ENCODE results near the gene GPX2.

Gene GPX2

DNA sequence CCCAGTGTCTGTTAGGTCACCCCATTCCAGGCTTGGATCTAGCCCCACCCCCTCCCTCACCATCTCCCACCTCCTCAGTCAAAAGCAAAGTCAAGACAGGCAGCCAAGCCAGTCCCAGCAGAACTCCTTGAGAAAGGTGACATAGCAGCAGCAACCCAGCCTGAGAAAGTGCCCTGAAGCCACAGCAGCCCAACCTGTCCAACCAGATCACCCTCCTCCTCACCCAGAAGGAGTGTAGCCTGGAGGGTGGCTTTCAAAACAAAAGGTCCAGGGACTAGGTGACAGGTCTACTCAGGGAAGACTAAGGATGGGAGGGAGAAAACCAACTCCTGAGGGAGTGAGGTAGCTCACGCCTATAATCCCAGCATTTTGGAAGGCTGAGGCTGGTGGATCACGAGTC is 24.4 kb upstream of the GPX2 start:
- DNase-seq (ENCODE audit: low read depth in 1 of 2, low spot score in 1 of 2), result no peak
- Histone ChIP-seq H3K4me3 (replicated peaks; ENCODE audit: insufficient read depth, low read length) (no peak overlapping the region), H3K27ac (replicated peaks) (no peak overlapping the region), H3K27me3 (ENCODE audit: insufficient read depth, poor library complexity, severe bottlenecking) (peaks cover 2% of the 10 kb centered on the region)
- TF ChIP-seq GABPA (IDR thresholded peaks at IDR 0.05; ENCODE audit: low read depth) (no peak), POLR2AphosphoS5 (IDR thresholded peaks at IDR 0.05; ENCODE audit: low read depth) (no peak), SPI1 (IDR thresholded peaks at IDR 0.05; ENCODE audit: borderline replicate concordance, low read depth) (no peak)
- TF ChIP-seq, protein P1, sequence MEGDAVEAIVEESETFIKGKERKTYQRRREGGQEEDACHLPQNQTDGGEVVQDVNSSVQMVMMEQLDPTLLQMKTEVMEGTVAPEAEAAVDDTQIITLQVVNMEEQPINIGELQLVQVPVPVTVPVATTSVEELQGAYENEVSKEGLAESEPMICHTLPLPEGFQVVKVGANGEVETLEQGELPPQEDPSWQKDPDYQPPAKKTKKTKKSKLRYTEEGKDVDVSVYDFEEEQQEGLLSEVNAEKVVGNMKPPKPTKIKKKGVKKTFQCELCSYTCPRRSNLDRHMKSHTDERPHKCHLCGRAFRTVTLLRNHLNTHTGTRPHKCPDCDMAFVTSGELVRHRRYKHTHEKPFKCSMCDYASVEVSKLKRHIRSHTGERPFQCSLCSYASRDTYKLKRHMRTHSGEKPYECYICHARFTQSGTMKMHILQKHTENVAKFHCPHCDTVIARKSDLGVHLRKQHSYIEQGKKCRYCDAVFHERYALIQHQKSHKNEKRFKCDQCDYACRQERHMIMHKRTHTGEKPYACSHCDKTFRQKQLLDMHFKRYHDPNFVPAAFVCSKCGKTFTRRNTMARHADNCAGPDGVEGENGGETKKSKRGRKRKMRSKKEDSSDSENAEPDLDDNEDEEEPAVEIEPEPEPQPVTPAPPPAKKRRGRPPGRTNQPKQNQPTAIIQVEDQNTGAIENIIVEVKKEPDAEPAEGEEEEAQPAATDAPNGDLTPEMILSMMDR (IDR thresholded peaks at IDR 0.05; ENCODE audit: insufficient read depth, low read length), result no peak
- TF ChIP-seq, protein P2, sequence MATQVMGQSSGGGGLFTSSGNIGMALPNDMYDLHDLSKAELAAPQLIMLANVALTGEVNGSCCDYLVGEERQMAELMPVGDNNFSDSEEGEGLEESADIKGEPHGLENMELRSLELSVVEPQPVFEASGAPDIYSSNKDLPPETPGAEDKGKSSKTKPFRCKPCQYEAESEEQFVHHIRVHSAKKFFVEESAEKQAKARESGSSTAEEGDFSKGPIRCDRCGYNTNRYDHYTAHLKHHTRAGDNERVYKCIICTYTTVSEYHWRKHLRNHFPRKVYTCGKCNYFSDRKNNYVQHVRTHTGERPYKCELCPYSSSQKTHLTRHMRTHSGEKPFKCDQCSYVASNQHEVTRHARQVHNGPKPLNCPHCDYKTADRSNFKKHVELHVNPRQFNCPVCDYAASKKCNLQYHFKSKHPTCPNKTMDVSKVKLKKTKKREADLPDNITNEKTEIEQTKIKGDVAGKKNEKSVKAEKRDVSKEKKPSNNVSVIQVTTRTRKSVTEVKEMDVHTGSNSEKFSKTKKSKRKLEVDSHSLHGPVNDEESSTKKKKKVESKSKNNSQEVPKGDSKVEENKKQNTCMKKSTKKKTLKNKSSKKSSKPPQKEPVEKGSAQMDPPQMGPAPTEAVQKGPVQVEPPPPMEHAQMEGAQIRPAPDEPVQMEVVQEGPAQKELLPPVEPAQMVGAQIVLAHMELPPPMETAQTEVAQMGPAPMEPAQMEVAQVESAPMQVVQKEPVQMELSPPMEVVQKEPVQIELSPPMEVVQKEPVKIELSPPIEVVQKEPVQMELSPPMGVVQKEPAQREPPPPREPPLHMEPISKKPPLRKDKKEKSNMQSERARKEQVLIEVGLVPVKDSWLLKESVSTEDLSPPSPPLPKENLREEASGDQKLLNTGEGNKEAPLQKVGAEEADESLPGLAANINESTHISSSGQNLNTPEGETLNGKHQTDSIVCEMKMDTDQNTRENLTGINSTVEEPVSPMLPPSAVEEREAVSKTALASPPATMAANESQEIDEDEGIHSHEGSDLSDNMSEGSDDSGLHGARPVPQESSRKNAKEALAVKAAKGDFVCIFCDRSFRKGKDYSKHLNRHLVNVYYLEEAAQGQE (IDR thresholded peaks at IDR 0.05; ENCODE audit: insufficient replicate concordance, low read depth), result no peak

DNA sequence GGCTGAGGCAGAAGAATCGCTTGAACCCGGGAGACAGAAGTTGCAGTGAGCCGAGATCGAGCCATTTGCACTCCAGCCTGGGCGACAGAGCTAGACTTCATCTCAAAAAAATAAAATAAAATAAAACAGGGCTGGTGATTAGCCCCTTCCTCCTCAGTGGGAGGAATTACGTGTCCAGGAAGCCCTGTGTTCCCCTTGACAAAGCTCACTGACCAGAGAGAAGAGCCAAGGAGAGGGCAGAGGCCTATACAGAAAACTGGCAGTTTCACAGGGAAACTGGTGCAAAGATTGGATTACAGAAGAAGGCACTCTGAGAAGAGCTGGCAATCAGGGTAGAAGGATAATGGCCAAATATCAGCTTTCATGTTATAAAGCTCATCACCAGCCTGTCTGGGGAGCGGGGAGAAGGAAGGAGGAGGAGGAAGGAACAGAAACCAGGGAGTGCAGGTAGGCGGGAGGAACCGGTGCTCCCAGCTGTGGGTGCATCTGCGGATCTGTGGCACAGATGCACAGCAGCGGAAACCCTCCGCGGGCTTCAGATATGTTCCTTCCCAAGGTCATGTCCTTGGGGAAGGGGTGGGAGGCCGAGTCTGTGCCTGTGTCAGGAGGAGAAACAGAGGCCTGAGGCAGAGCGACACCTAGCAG is 22.9 kb upstream of the GPX2 start:
- DNase-seq (ENCODE audit: low read depth in 1 of 2, low spot score in 1 of 2), result no peak
- H3K4me3 ChIP-seq (replicated peaks; ENCODE audit: insufficient read depth, low read length), result no peak overlapping the region
- no peak overlapping the region for H3K27ac ChIP-seq (replicated peaks)
- TF ChIP-seq POLR2AphosphoS5 (IDR thresholded peaks at IDR 0.05; ENCODE audit: low read depth) (no peak), SPI1 (IDR thresholded peaks at IDR 0.05; ENCODE audit: borderline replicate concordance, low read depth) (no peak), GABPA (IDR thresholded peaks at IDR 0.05; ENCODE audit: low read depth) (no peak)
- TF ChIP-seq, protein P2 (IDR thresholded peaks at IDR 0.05; ENCODE audit: insufficient replicate concordance, low read depth), result no peak
- TF ChIP-seq, protein P1 (IDR thresholded peaks at IDR 0.05; ENCODE audit: insufficient read depth, low read length), result no peak
- no peaks in the 10 kb centered on the region for H3K27me3 ChIP-seq (ENCODE audit: insufficient read depth, poor library complexity, severe bottlenecking)

DNA sequence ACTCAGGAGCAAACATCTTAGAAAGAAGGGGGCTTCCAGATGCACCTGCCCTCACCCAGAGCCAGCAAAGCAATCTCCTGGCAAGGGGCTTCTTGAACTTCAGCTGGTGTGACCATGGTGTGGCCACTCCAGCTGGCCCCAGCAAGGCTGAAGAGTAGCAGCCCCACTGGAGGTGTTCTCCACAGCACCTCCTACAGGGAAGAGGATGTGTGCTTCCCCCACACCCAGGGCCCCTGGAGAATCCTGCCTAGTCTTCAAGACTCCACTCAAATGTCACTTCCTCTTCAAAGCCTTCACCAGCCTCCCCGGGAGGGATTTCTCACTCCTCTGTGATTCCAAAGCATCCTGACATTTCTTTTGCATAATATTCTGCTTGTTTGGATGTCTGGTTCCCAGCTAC is 21.1 kb upstream of the GPX2 start:
- no peak for TF ChIP-seq POLR2AphosphoS5 (IDR thresholded peaks at IDR 0.05; ENCODE audit: low read depth)
- TF ChIP-seq GABPA (IDR thresholded peaks at IDR 0.05; ENCODE audit: low read depth), result no peak
- TF ChIP-seq, protein P2 (IDR thresholded peaks at IDR 0.05; ENCODE audit: insufficient replicate concordance, low read depth), result no peak
- Histone ChIP-seq H3K27me3 (ENCODE audit: insufficient read depth, poor library complexity, severe bottlenecking) (no peaks in the 10 kb centered on the region), H3K4me3 (replicated peaks; ENCODE audit: insufficient read depth, low read length) (no peak overlapping the region), H3K27ac (replicated peaks) (no peak overlapping the region)
- no peak for DNase-seq (ENCODE audit: low read depth in 1 of 2, low spot score in 1 of 2)

All from HL-60 (cell line).